GM19035 (cell line): Measurements from ENCODE around the gene SLC25A52.
"Not testable (repeated sequence)": the region's sequence is repeated elsewhere in the genome, so short reads cannot be mapped to it uniquely, and the experiment has no call there.

Experiments used
- ATAC-seq: cut with Tn5 transposase; IDR thresholded peaks from one replicate; pipeline ENCODE4 v1.9.1; 2021; ENCODE audit not compliant: unreplicated experiment

SLC25A52 gene

DNA sequence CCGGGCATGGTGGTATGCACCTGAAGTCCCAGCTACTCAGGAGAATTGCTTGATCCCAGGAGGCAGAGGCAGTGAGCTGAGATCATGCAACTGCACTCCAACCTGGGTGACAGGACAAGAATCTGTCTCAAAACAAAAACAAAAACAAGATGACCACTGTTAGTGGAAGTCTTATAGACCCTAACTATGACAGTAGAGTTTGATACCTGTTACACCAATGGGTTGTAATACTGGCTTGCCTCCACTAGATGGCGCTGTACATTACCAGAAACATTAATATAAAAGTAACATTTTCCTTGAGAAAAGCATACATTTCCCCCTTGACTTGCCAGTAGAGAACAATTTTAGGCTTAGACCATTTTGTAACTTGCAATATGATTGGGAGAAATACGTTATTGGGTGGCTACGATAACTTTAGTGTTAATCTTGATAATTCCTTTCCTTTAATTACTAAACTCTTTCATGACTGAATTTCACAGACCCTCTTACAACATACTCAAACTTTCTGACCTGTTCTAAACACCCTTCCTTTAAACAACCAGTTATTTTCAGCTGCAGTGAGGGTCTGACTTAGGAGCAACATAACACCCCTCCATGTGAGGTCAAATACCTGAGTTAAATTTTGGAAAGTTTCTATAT, 19.5 kb downstream of the SLC25A52 start:
- peak; percentile 56 for ATAC-seq

DNA sequence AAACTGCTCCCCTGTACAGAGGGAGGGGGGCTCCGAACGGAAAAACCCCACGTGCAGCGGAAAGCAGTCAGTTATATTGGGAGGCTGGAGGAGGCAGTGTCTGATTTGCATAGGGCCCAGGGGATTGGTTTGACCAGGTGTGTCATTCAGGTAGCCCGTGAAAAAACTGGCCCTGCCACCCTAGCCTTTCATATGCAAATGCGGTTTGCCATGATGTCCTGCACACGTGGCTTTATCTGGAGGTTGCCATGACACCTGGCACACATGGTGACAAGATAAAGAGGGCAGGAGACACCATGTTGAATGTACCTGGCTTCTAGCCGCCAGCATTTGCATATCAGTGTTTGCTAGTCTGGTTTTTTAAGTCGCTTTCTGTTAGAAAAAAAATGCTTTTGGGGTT, 20.5 kb downstream of the SLC25A52 start:
- ATAC-seq: no peak

DNA sequence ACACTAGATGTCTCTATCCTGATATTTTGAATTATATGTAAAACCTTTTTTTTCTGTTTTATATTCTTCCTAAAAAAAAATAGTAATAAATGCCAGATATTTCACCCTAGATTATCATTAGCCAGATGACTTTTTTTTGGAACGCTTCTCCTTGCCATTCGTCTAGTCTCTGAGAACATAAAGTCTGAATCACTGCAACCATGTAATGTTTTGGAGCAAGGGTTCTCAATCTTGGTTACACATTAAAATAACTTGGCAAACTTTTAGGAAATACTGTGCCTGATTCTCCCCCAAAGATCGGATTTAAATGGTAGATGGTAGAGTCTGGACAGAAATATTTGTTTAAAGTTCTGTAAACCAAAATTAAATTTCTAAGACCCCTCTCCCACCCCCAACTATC, 21.0 kb downstream of the SLC25A52 start:
- no peak for ATAC-seq

DNA sequence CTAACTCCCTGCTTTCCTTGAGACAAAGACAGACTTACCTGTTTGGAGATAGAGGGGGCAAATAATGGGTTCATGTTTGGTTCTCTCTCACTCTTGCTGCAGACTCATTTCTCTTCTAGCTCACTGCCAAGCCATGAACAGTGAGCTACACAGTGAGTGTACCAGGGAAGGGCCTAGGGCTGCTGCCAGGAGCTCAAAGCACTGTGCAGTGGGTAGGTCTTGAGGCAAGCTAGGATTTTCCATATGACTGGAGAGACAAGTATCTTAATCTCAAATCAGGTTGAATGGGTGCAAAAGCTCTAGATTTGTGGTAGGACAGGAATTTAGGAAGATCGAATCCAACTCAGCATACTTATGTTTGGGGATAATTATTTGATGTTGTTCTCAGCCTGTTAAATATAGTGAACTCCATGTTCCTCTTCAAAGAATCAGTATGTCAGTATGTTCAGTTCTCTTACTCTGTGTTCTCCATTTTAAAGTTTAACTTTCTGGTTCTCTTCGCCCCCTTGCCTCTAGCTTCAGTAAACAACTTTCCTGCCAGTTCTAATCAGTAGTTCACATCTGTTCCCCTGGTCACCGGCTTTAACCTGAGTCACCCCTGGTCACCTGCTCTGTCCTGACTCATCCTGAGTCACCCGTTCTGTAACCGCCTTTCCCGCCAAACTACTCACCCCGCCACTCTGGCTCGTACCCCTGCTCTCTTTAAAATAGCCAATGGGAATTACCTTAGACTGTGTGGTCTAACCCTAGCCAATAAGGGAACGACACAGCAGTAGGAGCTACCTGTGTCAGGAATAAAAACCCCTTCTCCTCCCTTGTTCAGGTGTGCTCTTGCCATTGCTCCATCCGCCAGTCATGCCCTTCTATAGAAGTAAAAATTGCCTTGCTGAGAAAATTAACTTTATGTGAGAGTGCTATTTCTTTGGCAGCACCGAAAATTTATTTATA, 21.9 kb downstream of the SLC25A52 start:
- ATAC-seq: no peak

DNA sequence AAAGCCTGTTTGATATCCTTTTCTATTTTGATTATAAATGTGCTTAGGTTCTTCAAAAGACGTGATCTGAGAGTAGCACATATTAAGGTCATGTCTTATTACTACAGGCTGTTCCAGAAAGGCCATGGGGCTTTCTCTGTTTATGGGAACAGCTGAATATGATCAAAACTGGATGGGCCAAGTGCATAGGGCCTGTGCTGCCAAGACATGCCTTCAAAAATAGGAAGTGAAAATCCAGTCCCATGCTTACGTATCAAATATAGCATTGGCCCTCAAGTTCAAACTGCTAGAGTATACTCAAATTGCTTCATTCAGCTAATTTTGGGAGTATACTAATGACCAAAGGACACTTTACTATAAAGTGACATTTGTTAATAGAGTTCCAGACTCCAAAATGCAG, 24.1 kb downstream of the SLC25A52 start:
- no peak for ATAC-seq

DNA sequence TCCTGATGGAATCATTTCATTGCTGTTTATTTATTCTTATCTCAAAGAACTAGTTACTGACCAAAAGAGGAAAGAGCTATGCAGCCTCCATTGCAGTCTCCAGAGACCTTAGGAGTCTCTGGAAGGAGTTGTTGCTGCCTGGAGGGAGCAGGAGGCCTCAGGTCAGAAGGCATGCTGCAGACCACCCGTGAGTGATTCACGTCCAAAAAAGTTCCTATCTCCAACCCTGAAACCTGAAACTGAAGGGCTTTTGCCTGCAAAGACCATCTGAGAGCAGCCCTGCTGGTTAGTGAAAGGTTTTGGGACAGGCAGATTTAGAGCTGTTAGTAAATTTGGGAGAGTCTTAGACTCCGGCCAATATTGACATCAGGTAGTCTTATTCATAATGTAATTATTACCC, 29.1 kb downstream of the SLC25A52 start:
- no peak for ATAC-seq

DNA sequence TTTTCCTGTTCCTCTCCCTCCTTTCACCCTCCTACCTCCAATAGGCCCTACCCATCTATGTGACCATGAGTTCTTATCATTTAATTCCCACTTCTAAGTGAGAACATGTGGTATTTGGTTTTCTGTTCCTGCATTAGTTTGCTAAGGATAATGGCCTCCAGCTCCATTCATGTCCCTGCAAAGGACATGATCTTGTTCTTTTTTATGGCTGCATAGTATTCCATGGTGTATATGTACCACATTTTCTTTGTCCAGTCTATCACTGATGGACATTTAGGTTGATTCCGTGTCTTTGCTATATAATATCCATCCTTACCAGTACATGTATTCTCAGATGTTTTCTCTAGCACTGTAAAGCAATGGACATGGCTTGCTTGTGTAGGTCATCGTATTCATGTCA, 31.5 kb downstream of the SLC25A52 start:
- ATAC-seq: not testable (repeated sequence)

DNA sequence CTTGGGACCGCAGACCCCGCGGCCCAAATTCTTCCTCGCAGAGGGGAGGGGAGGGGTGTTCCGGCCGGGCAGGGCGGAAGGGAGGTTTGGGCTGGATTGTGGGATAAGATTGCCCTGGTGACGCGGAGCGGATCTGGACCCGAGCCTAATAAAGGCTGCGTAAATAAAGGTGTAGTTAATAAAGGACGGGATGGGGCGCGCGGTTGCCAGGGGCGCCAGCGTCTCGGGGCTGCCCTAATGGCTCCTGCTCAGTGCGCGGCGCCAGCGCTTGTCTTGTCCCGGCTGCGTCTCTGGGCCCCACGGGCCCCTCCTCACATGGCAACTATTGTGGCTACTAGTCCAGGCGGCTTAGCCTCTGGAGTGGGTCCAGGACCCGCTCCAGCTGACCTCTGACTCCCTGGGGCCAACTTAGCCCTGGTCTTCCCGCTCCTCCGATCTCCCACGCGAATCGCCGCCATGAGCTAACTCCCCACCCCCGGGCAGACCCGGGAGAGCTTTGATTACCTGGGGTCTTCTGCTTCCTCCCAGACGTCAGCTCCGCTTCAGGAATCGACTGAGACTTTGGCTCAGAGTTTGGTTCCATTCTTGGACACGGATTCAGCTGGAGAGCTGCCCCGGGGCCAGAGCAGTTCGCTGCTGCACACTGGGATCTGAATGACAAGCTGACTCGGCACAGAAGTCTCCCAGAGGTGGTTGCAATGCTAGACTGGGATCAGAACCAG, 36.5 kb downstream of the SLC25A52 start:
- ATAC-seq: peak; percentile 42

DNA sequence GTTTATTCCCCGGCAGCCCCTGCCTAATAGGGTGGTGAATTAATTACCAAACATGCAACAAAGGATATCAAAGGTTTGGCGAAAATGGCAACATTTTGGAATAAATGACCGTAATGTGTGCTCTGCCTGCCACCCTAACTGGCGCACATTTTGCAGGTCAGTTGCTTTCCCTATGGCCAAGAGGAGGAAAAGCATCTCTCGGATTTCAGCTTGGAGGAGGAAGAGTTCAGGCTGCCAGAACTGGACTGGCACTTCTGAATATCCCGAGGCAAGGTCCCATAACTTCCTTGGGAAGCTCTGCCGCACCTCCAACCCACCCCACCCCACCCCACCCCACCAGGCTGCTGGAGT, 37.1 kb downstream of the SLC25A52 start:
- no peak for ATAC-seq

DNA sequence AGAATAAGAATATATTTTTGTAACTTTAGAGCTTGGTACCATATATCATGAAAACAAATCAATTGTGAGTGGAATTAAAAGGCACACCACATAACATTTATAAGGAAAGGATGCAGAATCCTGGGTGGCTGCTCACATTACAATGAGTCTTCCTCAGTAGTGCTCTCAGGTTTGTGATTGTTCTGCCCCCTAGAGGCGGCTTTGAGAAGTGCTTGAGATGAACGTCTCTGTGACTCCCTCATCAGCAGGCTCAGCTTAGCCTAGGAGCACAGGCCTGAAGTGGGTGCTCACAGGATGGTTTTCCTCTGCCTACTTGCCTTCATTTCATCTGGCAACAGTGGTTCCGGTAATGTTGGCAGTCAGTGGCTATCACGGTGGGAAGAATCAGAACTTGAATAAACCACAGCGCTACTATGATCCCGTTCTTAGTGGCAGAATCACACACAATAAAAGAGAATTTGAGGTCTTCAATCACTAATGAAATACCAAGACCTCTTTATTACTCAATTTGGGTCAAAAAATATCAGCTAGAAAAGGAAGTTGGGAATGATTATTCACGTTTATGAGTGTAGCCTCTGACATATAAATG, 38.2 kb downstream of the SLC25A52 start:
- ATAC-seq: peak; percentile 96

DNA sequence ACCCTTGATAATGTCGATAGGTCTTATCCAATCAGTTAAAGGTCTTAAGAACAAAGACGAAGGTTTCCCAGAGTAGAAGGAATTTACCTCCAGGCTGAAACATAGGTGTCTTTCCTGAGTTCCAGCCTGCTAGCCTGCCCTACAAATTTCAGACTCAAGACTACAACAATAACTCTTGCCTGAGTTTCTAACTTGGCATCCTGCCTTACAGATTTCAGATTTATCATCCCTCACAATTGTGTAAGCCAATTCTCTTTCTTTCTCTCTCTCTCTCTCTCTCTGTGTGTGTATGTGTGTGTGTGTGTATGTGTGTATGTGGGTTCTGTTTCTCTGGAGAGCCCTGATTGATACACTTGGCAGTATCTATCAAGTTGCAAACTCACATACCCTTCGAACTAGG, 39.1 kb downstream of the SLC25A52 start:
- no peak for ATAC-seq

DNA sequence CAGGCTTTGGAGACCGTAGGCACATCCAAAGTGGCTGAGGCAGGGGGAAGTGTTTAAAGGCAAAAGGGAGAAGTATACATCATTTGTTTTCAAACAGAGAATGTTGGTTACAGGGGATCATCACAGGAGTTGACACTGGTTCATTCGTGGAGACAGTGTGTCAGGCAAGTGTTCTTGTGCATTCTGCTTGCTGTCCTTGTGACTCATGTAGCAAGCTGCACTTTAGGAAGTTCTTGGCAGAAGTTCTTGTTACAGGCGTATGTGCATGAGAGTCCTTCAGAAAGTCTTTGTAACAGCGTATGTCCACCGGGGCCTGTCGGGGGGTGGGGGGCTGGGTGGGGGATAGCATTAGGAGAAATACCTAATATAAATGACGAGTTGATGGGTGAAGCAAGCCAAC, 39.8 kb downstream of the SLC25A52 start:
- no peak for ATAC-seq

DNA sequence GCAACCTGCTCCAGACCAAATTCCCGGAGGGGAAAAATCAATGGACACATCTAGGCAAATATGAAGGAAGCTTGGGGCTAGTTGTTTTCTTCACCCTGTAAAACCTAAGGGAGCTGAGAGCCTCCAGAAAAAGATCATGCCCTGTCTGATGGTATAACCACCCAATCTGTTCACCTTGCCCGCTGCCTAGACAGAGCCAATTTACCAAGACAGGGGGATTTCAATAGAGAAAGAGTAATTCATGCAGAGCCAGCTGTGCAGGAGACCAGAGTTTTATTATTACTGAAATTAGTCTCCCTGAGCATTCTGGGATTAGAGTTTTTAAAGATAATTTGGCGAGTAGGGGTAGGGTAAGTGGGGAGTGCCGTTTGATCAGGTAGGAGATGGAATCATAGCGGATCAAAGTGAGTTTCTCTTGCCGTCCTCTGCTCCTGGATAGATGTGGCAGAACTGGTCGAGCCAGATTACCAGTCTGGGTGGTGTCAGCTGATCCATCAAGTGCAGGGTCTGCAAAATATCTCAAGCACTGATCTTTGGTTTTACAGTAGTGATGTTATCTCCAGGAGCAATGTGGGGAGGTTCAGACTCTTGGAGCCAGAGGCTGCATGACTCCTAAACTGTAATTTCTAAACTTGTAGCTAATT, 41.2 kb downstream of the SLC25A52 start:
- ATAC-seq: no peak

DNA sequence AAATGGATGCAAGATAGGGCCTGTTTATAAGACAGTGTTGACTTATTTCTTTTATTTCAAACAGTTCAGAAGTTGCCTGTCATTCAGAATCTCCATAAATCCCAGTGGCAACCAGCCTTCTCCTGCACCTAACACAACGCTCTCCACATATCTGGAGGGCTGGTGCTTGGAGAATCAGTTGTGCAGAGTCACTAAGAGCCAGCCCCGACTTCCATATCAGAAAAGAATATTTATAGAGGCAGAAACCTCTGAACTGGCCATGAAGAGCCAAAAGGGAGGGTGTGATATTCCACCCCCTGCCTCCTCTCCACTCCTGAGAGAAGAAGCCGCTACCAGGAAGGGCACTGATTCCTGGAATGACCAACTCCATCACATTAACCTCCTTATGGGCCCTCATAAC, 42.3 kb downstream of the SLC25A52 start:
- no peak for ATAC-seq

DNA sequence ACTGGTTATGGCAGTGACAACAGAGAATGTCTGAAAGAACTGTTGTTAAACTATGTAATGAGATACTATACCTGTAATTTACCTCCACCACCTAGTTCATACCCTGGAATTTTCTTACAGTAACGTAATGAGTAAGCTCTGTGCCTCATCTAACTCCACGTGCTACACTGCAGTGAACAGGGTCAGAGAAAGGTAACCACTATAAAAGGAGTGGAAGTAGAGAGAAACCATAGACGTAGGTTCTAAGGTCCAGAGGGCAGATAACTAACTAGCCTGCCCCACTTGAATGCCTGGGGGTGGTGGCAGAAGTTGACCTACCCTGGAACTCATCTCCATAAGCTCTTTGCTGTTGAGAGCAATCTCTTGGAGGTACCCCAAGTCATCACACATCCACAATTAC, 44.3 kb downstream of the SLC25A52 start:
- no peak for ATAC-seq

DNA sequence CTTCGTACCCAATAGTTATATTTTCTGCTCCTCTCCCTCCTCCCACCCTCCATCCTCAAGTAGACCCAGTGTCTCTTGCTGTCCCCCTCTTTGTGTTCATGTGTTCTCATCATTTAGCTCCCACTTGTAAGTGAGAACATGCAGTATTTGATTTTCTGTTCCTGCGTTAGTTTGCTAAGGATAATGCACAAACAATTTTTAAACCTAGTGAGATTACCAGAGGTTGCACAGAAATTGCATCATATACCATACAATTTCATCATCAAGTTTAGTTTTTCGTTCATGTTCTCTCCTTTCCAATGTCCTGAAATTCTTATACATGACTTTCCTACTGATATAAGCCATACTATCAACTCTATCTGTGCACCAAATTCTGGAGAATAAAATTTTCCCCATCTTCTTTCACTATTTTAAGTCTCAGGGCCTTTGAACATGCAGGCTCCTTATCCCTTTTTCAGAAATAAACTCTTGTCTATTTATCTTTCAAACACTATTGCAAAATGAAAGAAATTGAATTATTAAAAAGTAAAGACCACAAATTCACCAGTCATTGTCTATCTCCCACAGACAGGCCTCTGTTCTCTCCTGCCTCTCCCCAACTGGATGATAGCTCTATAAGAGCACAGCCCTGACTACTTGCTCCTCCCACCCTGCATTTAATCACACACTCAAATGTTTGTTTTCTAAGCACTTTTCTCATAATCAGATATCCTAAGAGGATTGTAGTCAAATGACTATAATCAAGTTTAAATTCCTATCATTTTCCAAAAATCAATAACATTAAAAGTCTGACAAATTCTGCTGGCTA, 49.1 kb downstream of the SLC25A52 start:
- no peak for ATAC-seq

DNA sequence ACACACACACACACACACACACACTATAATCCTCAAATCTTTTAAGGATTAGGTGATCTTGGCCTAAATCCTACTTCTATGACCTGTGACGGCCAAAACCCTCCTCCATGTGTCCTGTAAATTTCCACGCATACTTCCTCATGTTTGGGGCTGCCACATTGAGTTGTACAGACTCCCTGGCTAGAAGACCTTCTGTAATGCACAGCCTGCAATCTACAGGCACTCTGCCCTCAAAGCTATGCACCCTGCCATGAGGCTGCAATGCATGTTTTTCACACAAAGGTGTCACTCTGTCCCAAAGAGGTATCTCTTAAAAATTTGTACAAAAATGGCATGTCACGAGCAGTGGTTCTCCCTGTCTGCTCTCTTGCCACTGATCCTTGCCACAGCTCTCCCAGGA, 49.9 kb downstream of the SLC25A52 start:
- ATAC-seq: peak; percentile 76
